ENCODE results near the gene TIAM2. TPM values are rescaled to one million over a fixed set of nuclear protein-coding genes. Genes with fewer than 3 reads are reported as not detected.

TIAM2 gene
- total RNA-seq, 1 experiment from 2014 or later, result 10.2 TPM

DNA sequence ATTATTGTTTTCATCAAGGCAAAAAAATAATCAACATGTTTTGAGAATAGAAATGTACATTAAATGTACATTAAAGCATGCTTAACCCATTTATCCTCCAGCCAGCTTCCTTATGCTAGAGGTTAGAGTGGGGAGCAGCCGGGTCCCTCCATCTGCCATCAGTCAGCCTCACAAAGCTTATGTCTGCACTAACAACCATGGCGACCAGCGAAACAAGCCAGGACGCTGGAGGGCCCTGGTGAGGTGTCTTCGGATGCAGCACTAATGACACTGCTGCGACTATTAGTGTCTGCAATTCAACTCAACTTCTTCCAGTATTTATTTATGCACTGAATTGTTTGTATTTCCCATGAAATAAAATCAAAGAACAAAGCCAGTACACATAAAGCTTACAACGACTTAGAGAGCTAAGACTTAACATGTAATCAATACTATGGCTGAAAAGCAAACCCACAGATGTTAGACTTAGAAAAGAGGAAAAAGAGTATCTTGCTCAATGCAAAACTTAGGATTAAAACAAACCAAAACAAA is 275.5 kb downstream of the TIAM2 start:
- Histone ChIP-seq H3K4me3 (ENCODE audit: insufficient read depth, low read depth, low read length) (no peak overlapping the region), H3K27me3 (ENCODE audit: control insufficient read depth, insufficient read depth, low read length) (no peaks in the 10 kb centered on the region), H3K36me3 (replicated peaks; ENCODE audit: control insufficient read depth, insufficient read depth, low read length) (no peaks in the 10 kb centered on the region)
- DNase-seq, result no peak

DNA sequence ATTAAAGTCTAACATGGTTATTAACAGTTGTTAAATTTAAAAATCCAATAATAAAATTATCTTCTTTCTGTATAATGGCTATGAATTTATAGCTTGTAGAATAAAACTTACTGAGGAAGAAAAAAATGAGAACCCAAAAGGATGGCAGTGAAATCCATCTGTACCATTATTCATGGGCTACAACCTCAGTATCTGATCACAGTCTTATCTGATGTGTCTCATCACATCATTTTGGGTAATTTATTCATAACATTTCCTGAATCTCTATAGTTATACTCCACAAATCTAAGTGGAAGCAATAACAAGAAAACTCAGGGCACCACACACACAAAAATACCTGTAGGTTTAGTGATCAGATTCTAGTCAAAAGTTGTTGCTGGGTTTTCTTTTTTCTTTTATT is 276.0 kb downstream of the TIAM2 start:
- no peak for DNase-seq
- Histone ChIP-seq H3K36me3 (replicated peaks; ENCODE audit: control insufficient read depth, insufficient read depth, low read length) (no peaks in the 10 kb centered on the region), H3K27me3 (ENCODE audit: control insufficient read depth, insufficient read depth, low read length) (no peaks in the 10 kb centered on the region), H3K4me3 (ENCODE audit: insufficient read depth, low read depth, low read length) (no peak overlapping the region)

DNA sequence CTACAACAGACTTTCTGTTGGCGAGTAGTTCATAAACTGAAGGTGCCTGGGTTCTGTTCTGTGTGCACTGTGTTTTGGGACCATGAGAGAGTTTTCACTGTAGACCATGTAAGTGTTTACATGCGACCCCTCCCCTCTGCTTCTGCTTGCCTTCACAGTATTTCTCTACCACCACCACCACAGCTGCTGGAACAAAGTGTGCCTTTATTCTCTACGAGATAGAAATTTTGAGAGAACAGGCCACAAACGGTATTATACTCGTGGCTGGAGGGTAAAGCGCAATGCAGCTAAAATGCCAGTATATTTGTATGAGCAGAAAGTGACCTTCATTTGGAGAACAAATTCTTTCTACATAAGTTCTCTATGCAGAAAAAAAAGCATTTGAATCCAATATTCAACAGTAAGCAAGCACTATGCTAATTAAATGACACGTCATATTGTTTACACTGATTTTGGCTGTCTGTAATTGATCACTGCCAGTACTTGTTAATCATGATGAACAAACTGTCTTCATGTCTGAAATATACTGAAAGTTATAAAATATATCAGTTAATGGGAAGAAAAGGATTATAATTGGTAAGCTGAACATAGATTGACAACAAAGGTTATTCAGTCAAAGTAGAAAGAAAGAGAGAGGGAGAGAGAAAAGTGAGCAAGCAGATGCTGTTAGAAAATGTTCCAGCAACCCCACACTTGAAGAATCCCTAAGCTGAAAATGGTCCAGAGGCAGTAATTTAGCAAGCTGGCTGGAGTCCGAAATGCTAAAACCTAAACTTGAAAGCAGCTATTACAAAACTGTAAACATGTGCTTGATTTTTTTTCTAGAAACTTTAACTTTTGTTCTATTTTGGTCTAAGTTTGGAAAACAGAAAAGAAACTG is 277.5 kb downstream of the TIAM2 start:
- no peaks in the 10 kb centered on the region for H3K36me3 ChIP-seq (replicated peaks; ENCODE audit: control insufficient read depth, insufficient read depth, low read length)
- H3K27me3 ChIP-seq (ENCODE audit: control insufficient read depth, insufficient read depth, low read length), result no peaks in the 10 kb centered on the region
- H3K4me3 ChIP-seq (ENCODE audit: insufficient read depth, low read depth, low read length), result no peak overlapping the region
- DNase-seq, result no peak

DNA sequence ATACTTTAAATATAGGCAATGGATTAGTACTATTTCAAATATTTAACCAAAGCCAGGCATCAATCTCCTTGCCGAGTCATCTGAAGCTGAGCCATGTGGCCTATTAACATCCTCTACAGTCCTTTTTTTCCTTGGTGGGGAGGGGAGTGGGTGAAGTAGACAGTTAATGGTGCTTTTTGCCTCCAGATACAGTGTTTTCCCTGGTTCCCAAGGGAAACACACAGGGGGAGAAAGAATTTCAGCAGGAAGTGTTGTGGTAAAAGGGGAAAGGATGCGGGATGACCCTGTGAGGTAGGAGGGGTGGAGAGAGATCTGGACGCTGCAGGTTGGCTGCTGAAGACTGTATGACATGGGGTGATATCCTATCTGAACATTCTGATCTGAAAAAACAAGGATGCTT is 278.3 kb downstream of the TIAM2 start:
- no peak overlapping the region for H3K4me3 ChIP-seq (ENCODE audit: insufficient read depth, low read depth, low read length)
- H3K27me3 ChIP-seq (ENCODE audit: control insufficient read depth, insufficient read depth, low read length), result no peaks in the 10 kb centered on the region
- peak; percentile 31 for DNase-seq
- H3K36me3 ChIP-seq (replicated peaks; ENCODE audit: control insufficient read depth, insufficient read depth, low read length), result no peaks in the 10 kb centered on the region

DNA sequence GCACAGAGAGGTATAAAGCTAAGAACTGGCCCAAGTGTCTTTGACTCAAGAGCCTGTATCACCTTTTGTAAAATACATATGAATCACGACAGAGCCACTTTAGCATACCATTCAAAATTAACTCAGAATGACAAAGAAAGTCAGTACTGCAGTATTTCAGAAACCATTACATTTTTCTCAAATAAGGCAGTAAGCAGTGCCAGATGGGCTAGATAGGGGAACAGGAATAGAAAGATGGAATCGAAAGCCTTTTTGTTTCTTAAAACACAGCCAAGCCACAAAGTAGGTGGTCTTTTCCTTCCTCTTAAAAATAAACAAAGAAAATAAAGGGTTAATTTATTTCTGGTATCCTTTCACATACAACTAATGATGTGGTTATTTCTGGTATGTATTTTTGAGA is 279.0 kb downstream of the TIAM2 start:
- Histone ChIP-seq H3K36me3 (replicated peaks; ENCODE audit: control insufficient read depth, insufficient read depth, low read length) (no peaks in the 10 kb centered on the region), H3K27me3 (ENCODE audit: control insufficient read depth, insufficient read depth, low read length) (no peaks in the 10 kb centered on the region), H3K4me3 (ENCODE audit: insufficient read depth, low read depth, low read length) (no peak overlapping the region)
- DNase-seq, result no peak

DNA sequence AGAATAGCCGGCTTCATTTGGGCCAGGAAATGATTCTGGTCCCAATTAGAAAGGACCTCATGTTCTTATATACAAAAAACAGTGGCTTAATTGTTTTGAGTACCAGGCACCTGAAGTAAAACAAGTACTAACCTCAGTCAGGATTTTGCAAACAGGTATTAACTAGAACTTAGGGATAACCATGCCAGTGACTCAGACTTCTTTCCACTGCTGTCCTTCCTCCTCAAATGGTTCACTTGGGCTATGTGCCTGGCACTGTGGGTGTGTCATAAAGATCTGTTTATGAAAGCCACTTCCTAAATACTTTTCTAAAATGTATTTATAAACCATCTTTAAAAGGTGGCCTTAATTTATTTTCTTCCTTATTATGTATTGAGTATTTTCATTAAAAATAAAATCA is 279.4 kb downstream of the TIAM2 start:
- Histone ChIP-seq H3K36me3 (replicated peaks; ENCODE audit: control insufficient read depth, insufficient read depth, low read length) (no peaks in the 10 kb centered on the region), H3K4me3 (ENCODE audit: insufficient read depth, low read depth, low read length) (no peak overlapping the region), H3K27me3 (ENCODE audit: control insufficient read depth, insufficient read depth, low read length) (no peaks in the 10 kb centered on the region)
- DNase-seq, result no peak

DNA sequence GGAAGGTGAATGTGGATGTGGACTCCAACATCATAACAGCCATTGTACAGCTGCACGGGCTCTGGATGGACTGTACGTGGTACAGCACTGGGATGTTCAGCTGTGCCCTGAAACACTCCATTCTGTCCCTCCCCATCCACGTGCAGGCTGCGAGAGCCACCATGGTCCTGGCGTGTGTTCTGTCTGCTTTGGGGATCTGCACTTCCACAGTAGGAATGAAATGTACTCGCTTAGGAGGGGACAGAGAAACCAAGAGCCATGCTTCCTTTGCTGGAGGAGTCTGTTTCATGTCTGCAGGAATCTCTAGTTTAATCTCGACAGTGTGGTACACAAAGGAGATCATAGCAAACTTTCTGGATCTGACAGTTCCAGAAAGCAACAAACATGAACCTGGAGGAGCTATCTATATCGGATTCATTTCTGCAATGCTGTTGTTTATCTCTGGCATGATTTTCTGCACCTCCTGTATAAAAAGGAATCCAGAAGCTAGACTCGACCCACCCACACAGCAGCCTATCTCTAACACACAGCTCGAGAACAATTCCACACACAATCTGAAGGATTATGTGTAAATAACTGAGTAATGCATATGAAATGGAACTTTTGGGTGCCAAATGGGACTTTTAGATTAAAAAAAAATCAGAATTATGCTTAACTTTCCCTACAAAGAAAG is 280.8 kb downstream of the TIAM2 start:
- Histone ChIP-seq H3K4me3 (ENCODE audit: insufficient read depth, low read depth, low read length) (no peak overlapping the region), H3K36me3 (replicated peaks; ENCODE audit: control insufficient read depth, insufficient read depth, low read length) (no peaks in the 10 kb centered on the region; the same call in 1 of the 2 replicates), H3K27me3 (ENCODE audit: control insufficient read depth, insufficient read depth, low read length) (no peaks in the 10 kb centered on the region)
- DNase-seq, result no peak

DNA sequence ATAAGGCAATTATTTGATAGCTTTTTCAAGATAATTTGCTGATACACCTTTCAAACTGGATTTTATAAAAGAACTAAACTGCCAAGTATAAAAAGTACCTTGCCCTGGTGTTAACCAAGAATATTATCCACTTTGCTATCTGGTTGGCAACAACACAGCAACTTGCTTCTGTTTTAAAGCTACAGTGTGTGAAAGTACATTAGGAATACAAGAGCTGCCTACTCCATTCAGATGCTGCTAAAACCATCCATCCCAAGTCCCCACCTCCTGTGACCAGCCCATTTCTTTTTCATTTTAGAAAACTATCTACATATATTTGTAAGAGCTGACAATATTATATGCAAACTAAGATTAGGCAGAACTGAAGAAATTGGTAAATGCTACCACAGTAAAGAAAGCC is 281.5 kb downstream of the TIAM2 start:
- Histone ChIP-seq H3K27me3 (ENCODE audit: control insufficient read depth, insufficient read depth, low read length) (no peaks in the 10 kb centered on the region), H3K4me3 (ENCODE audit: insufficient read depth, low read depth, low read length) (no peak overlapping the region), H3K36me3 (replicated peaks; ENCODE audit: control insufficient read depth, insufficient read depth, low read length) (no peaks in the 10 kb centered on the region; the same call in 1 of the 2 replicates)
- DNase-seq, result no peak

DNA sequence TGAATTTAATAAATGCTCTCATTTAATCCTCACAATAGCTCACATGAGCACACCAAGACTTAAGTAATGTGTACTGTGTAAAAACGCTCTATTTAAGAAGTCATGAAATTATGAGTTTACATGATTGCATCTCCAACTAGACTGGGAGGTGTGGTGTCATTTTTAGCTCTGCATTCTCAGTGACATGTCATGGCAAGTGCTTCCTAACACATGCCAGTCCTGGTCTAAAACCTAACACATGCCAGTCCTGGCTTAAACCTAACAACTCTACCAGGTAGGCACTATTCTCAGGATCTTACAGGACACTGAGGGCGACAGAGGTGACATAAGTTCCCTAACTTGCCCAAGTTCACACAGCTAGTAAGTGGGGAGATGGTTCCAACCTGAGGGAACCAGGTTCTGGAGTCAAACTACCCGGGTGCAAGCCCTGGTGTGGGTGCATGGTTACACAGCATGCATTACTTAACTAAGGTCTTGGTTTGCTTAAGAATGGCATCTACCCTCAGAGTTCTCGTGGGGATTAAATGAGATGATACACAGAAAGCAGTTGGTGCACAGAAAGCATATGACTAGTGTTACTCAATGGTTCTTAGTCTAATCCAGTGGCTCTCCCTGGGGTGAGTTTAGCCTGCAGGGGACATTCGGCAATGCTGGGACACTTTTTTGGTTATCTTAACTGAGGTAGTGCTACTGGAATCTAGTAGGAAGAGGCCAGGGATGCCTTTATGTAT is 283.4 kb downstream of the TIAM2 start:
- Histone ChIP-seq H3K27me3 (ENCODE audit: control insufficient read depth, insufficient read depth, low read length) (no peaks in the 10 kb centered on the region), H3K36me3 (replicated peaks; ENCODE audit: control insufficient read depth, insufficient read depth, low read length) (no peaks in the 10 kb centered on the region; the same call in 1 of the 2 replicates), H3K4me3 (ENCODE audit: insufficient read depth, low read depth, low read length) (no peak overlapping the region)
- no peak for DNase-seq

DNA sequence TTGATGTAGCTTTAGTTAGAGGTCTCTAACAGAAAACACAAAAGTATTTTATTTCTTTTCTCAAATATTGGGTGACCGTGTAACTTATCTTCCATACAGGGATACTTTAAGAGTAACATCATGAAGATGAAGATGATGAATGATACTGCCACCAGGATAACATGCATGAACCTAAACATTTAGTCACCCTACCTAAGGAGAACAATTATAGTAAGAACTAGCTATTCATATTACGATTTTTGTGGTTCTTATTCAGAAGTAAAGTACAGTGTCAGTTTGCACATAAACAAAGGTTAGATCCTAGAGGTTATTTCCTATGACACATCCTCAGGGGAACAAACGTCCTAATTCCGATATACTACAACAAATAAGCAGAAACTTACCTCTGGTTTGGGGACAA is 289.7 kb downstream of the TIAM2 start:
- Histone ChIP-seq H3K36me3 (replicated peaks; ENCODE audit: control insufficient read depth, insufficient read depth, low read length) (no peaks in the 10 kb centered on the region; the same call in none of the 2 replicates), H3K27me3 (ENCODE audit: control insufficient read depth, insufficient read depth, low read length) (no peaks in the 10 kb centered on the region), H3K4me3 (ENCODE audit: insufficient read depth, low read depth, low read length) (no peak overlapping the region)
- no peak for DNase-seq

DNA sequence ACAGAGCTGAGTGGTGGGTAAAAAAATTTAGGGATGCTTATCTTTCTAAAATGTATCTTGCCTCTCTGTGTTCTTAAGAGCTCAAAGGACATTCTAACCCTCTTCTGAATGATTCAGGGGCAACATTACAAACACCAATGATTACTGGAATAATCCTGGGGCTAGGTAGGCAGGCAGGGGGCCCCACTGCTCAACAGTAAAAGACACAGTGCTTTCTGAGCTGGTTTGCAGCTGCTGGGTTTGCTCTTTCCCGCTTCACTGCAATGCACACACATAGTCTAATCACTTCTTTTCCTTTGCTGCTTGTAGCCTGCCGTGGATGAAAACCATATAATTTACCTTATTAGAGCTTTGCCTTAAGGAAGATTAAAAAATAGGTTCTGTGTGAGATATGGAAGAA is 292.6 kb downstream of the TIAM2 start:
- no peak overlapping the region for H3K4me3 ChIP-seq (ENCODE audit: insufficient read depth, low read depth, low read length)
- H3K36me3 ChIP-seq (replicated peaks; ENCODE audit: control insufficient read depth, insufficient read depth, low read length), result no peaks in the 10 kb centered on the region; the same call in none of the 2 replicates
- DNase-seq, result peak; percentile 39
- H3K27me3 ChIP-seq (ENCODE audit: control insufficient read depth, insufficient read depth, low read length), result no peaks in the 10 kb centered on the region

DNA sequence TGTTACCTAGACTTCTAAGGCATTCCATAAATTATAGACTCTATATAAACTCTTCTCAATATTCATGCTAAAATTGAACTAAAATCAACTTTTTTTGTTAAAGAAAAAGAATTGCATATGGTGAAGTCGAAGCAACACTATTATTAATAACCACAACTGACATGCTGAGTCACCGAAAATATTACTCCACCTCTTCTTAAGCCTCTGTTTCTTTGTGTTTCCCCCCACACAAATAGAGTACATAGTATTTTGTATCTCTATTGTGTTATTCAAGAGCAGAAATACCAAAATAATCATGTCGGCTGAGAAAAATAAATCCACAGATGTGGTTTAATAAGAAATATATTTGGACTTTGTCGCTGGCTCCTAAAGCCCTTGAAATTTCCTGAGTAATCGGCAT is 295.4 kb downstream of the TIAM2 start:
- peaks cover 4% of the 10 kb centered on the region for H3K36me3 ChIP-seq (replicated peaks; ENCODE audit: control insufficient read depth, insufficient read depth, low read length)
- no peak overlapping the region for H3K4me3 ChIP-seq (ENCODE audit: insufficient read depth, low read depth, low read length)

DNA sequence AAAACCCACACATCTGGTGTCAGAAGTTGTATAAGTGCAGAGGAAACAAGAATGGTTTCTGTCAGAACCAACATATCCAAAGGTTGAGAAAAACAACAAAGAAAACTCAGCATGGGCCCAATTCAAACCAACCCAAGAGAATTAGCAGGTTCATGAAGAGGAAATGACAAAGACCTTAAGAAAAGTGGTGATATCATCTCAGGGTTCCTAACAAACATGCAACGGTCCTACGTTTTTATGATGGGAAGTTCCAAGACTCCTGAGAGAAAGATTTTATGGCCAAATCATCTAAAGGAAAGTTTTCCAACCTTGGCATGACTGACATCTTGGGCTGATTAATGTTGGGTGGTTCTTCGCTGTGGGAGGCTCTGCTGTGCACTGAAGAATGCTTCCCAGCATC is 296.2 kb downstream of the TIAM2 start:
- Histone ChIP-seq H3K36me3 (replicated peaks; ENCODE audit: control insufficient read depth, insufficient read depth, low read length) (peaks cover 7% of the 10 kb centered on the region), H3K4me3 (ENCODE audit: insufficient read depth, low read depth, low read length) (no peak overlapping the region), H3K27me3 (ENCODE audit: control insufficient read depth, insufficient read depth, low read length) (no peaks in the 10 kb centered on the region)
- DNase-seq, result no peak

More for the DNA sequence above, 295.4 kb downstream of the TIAM2 start:
- DNase-seq, result no peak
- no peaks in the 10 kb centered on the region for H3K27me3 ChIP-seq (ENCODE audit: control insufficient read depth, insufficient read depth, low read length)

DNA sequence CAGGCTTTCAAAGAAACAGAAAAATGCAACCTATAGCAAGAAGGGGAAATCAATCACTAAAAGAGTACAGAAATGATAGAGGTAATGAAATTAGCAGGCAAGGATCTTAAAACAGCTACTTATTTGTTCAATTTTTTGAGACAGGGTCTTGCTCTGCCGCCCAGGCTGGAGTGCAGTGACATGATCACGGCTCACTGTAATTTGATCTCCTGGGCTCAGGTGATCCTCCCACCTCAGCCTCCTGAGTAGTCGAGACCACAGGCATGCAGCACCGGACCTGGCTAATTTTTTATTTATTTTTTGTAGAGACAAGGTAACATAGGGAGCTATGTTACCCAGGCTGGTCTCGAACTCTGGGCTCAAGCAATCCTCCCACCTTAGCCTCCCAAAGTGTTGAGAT is 297.6 kb downstream of the TIAM2 start:
- no peaks in the 10 kb centered on the region for H3K27me3 ChIP-seq (ENCODE audit: control insufficient read depth, insufficient read depth, low read length)
- peaks cover 8% of the 10 kb centered on the region for H3K36me3 ChIP-seq (replicated peaks; ENCODE audit: control insufficient read depth, insufficient read depth, low read length)
- DNase-seq, result no peak
- no peak overlapping the region for H3K4me3 ChIP-seq (ENCODE audit: insufficient read depth, low read depth, low read length)
